ENCODE data around the gene RET.
A peak's percentile ranks its signal among the peaks of the same experiment; 100 is the strongest.

RET gene

DNA sequence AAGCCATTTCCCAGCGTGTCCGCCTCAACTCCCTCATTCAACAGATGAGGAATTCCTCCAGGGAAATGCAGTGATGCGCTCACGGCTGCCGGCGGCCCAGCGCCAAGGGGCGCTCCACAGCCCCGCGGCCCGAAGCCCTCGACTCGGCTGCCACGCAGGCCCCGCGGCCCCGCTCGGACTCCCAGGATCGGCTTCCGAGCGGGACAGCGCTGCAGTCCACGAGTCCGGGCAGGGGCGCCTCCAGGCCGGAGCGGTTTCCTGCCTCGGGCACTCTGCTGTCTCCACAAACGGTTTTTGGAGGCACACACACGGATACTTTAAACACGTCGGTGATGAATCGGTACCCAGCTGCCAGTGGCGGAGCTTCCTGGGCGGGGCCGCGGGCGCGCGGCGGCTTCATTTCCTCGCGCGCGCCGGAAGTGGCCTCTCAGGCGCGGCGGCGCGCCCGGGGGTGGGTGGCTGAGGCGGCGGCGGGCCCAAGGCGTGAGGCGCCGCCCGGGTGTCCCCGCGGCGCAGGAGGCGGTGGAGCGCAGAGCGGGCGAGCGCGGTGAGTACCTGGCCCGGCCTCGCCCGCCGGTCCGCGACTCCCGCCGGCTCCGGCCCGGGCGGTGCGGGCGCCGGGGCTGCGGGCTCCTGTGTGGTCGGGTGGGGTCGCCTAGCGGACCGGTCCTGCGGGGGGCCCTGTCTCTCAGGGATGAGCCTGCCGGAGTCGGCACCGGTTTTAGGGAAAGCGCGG, 61.3 kb downstream of the RET start, which contains the start of gene CSGALNACT2:
CSGALNACT2 (plus strand) TSS at position 425 of the 736 bp plus-strand sequence. CDS start 16,705 bp downstream, outside the sequence.
- ChIA-PET POLR2A (interaction anchor here (1.8 kb wide), 1 partner anchor 9 kb away, joined by 6 read pairs; no protein-coding TSS in a partner anchor), CTCF (interaction anchor here (0.9 to 1.7 kb wide), 2 partner anchors 33 to 34 kb away, joined by 3 to 4 read pairs; no protein-coding TSS in a partner anchor)
- peak within 1 kb of the TSS; percentile 59 for H3K4me3 ChIP-seq (ENCODE audit: low read depth, low read length)
- no peaks in the 10 kb centered on the region for H3K36me3 ChIP-seq (ENCODE audit: control insufficient read depth in 2 of 2, insufficient read depth in 1 of 2, low read length in 2 of 2)
- no peaks in the 10 kb centered on the region for H3K9me3 ChIP-seq (ENCODE audit: control insufficient read depth, insufficient read depth, low read depth, low read length)
- H3K27ac ChIP-seq (ENCODE audit: extremely low read depth, low read depth, low read length) = peak within 1 kb of the TSS; percentile 76
- H3K4me1 ChIP-seq (ENCODE audit: control insufficient read depth, insufficient read depth, low read length) = peaks cover 8% of the 10 kb centered on the region
- no peak for TF ChIP-seq ZNF266 (tag by site-specific recombination; IDR thresholded peaks at IDR 0.05; ENCODE audit: low read depth)
- TF ChIP-seq SP2 (tag by site-specific recombination; IDR thresholded peaks at IDR 0.05) = peak; percentile 30
- TF ChIP-seq ZXDB (tag by site-specific recombination; IDR thresholded peaks at IDR 0.05) = peak; percentile 38
- TF ChIP-seq, protein P1, sequence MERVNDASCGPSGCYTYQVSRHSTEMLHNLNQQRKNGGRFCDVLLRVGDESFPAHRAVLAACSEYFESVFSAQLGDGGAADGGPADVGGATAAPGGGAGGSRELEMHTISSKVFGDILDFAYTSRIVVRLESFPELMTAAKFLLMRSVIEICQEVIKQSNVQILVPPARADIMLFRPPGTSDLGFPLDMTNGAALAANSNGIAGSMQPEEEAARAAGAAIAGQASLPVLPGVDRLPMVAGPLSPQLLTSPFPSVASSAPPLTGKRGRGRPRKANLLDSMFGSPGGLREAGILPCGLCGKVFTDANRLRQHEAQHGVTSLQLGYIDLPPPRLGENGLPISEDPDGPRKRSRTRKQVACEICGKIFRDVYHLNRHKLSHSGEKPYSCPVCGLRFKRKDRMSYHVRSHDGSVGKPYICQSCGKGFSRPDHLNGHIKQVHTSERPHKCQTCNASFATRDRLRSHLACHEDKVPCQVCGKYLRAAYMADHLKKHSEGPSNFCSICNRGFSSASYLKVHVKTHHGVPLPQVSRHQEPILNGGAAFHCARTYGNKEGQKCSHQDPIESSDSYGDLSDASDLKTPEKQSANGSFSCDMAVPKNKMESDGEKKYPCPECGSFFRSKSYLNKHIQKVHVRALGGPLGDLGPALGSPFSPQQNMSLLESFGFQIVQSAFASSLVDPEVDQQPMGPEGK (tag by site-specific recombination; IDR thresholded peaks at IDR 0.05) = no peak
- TF ChIP-seq ZEB2 (tag by site-specific recombination; IDR thresholded peaks at IDR 0.05) = peak; percentile 56
- TF ChIP-seq SCRT2 (tag by site-specific recombination; IDR thresholded peaks at IDR 0.05) = peak; percentile 92
- TF ChIP-seq ZNF16 (tag by site-specific recombination; IDR thresholded peaks at IDR 0.05; ENCODE audit: low read depth) = no peak
- no peak for TF ChIP-seq REPIN1 (tag by site-specific recombination; IDR thresholded peaks at IDR 0.05; ENCODE audit: low read depth)
- no peak for TF ChIP-seq ZNF114 (tag by site-specific recombination; IDR thresholded peaks at IDR 0.05)
- TF ChIP-seq, protein P2, sequence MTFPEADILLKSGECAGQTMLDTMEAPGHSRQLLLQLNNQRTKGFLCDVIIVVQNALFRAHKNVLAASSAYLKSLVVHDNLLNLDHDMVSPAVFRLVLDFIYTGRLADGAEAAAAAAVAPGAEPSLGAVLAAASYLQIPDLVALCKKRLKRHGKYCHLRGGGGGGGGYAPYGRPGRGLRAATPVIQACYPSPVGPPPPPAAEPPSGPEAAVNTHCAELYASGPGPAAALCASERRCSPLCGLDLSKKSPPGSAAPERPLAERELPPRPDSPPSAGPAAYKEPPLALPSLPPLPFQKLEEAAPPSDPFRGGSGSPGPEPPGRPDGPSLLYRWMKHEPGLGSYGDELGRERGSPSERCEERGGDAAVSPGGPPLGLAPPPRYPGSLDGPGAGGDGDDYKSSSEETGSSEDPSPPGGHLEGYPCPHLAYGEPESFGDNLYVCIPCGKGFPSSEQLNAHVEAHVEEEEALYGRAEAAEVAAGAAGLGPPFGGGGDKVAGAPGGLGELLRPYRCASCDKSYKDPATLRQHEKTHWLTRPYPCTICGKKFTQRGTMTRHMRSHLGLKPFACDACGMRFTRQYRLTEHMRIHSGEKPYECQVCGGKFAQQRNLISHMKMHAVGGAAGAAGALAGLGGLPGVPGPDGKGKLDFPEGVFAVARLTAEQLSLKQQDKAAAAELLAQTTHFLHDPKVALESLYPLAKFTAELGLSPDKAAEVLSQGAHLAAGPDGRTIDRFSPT (tag by site-specific recombination; IDR thresholded peaks at IDR 0.05) = no peak
- TF ChIP-seq ZNF112 (tag by site-specific recombination; IDR thresholded peaks at IDR 0.05) = no peak
- TF ChIP-seq ZNF701 (tag by site-specific recombination; IDR thresholded peaks at IDR 0.05) = no peak
- peak; percentile 57 for TF ChIP-seq ZNF501 (tag by site-specific recombination; IDR thresholded peaks at IDR 0.05)
- TF ChIP-seq, protein P3, sequence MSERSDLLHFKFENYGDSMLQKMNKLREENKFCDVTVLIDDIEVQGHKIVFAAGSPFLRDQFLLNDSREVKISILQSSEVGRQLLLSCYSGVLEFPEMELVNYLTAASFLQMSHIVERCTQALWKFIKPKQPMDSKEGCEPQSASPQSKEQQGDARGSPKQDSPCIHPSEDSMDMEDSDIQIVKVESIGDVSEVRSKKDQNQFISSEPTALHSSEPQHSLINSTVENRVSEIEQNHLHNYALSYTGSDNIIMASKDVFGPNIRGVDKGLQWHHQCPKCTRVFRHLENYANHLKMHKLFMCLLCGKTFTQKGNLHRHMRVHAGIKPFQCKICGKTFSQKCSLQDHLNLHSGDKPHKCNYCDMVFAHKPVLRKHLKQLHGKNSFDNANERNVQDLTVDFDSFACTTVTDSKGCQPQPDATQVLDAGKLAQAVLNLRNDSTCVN (tag by site-specific recombination; optimal IDR thresholded peaks at IDR 0.05) = peak; percentile 91
- TF ChIP-seq SP3 (tag by site-specific recombination; IDR thresholded peaks at IDR 0.05) = peak; percentile 32; the same call in 1 of the 2 replicates
- TF ChIP-seq, protein P4, sequence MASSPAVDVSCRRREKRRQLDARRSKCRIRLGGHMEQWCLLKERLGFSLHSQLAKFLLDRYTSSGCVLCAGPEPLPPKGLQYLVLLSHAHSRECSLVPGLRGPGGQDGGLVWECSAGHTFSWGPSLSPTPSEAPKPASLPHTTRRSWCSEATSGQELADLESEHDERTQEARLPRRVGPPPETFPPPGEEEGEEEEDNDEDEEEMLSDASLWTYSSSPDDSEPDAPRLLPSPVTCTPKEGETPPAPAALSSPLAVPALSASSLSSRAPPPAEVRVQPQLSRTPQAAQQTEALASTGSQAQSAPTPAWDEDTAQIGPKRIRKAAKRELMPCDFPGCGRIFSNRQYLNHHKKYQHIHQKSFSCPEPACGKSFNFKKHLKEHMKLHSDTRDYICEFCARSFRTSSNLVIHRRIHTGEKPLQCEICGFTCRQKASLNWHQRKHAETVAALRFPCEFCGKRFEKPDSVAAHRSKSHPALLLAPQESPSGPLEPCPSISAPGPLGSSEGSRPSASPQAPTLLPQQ (tag by site-specific recombination; IDR thresholded peaks at IDR 0.05) = peak; percentile 48
- TF ChIP-seq, protein P5, sequence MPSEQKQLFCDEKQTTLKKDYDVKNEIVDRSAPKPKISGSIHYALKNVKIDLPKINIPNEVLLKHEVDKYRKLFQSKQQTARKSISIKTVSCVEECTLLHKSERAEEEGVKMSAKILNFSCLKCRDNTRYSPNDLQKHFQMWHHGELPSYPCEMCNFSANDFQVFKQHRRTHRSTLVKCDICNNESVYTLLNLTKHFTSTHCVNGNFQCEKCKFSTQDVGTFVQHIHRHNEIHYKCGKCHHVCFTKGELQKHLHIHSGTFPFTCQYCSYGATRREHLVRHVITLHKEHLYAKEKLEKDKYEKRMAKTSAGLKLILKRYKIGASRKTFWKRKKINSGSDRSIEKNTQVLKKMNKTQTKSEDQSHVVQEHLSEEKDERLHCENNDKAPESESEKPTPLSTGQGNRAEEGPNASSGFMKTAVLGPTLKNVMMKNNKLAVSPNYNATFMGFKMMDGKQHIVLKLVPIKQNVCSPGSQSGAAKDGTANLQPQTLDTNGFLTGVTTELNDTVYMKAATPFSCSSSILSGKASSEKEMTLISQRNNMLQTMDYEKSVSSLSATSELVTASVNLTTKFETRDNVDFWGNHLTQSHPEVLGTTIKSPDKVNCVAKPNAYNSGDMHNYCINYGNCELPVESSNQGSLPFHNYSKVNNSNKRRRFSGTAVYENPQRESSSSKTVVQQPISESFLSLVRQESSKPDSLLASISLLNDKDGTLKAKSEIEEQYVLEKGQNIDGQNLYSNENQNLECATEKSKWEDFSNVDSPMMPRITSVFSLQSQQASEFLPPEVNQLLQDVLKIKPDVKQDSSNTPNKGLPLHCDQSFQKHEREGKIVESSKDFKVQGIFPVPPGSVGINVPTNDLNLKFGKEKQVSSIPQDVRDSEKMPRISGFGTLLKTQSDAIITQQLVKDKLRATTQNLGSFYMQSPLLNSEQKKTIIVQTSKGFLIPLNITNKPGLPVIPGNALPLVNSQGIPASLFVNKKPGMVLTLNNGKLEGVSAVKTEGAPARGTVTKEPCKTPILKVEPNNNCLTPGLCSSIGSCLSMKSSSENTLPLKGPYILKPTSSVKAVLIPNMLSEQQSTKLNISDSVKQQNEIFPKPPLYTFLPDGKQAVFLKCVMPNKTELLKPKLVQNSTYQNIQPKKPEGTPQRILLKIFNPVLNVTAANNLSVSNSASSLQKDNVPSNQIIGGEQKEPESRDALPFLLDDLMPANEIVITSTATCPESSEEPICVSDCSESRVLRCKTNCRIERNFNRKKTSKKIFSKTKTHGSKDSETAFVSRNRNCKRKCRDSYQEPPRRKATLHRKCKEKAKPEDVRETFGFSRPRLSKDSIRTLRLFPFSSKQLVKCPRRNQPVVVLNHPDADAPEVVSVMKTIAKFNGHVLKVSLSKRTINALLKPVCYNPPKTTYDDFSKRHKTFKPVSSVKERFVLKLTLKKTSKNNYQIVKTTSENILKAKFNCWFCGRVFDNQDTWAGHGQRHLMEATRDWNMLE (tag by site-specific recombination; conservative IDR thresholded peaks at IDR 0.05; ENCODE audit: low read depth) = no peak
- TF ChIP-seq, protein P6, sequence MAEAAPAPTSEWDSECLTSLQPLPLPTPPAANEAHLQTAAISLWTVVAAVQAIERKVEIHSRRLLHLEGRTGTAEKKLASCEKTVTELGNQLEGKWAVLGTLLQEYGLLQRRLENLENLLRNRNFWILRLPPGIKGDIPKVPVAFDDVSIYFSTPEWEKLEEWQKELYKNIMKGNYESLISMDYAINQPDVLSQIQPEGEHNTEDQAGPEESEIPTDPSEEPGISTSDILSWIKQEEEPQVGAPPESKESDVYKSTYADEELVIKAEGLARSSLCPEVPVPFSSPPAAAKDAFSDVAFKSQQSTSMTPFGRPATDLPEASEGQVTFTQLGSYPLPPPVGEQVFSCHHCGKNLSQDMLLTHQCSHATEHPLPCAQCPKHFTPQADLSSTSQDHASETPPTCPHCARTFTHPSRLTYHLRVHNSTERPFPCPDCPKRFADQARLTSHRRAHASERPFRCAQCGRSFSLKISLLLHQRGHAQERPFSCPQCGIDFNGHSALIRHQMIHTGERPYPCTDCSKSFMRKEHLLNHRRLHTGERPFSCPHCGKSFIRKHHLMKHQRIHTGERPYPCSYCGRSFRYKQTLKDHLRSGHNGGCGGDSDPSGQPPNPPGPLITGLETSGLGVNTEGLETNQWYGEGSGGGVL (tag by site-specific recombination; IDR thresholded peaks at IDR 0.05) = 0 out of 2 replicates have a peak, but pooled peaks have one; percentile 40
- no peak for TF ChIP-seq ZNF530 (tag by site-specific recombination; IDR thresholded peaks at IDR 0.05; ENCODE audit: low read depth)
- TF ChIP-seq ZFP37 (tag by site-specific recombination; IDR thresholded peaks at IDR 0.05) = peak; percentile 36; the same call in 1 of the 2 replicates
- no peak for TF ChIP-seq ZNF660 (tag by site-specific recombination; IDR thresholded peaks at IDR 0.05)
- TF ChIP-seq BCL11A (tag by site-specific recombination; IDR thresholded peaks at IDR 0.05; ENCODE audit: low read depth) = no peak
- no peak for TF ChIP-seq WT1 (tag by site-specific recombination; IDR thresholded peaks at IDR 0.05)
- peak; percentile 68 for TF ChIP-seq ZBTB20 (tag by site-specific recombination; IDR thresholded peaks at IDR 0.05)

All from HEK293 (cell line).